CD4-positive, CD25-positive, alpha-beta regulatory T cell (primary cell): ENCODE data around the gene EN1. TPM values are rescaled to one million over a fixed set of nuclear protein-coding genes. Genes with fewer than 3 reads are reported as not detected.

Experiments
- ATAC-seq, 2 donors: fragments of 150-1000 bp; cut with Tn5 transposase; one replicate each; pipeline ENCODE4 v1.10.0; 2021; ENCODE audit warnings: low read depth in 2 of 2, moderate number of reproducible peaks in 2 of 2, moderate library complexity in 1 of 2
- DNase-seq, 3 donors: peaks; one replicate each; pipeline versions ENCODE4 v3.0.0 to v3.0.0-alpha.2; 2012 to 2022; ENCODE audit warnings: mixed read lengths in 1 of 3
- H3K27ac ChIP-seq: one replicate; pipeline ENCODE4 v1.7.0; 2013; ENCODE audit warnings: mild to moderate bottlenecking, low read length; ENCODE audit not compliant: insufficient read depth, poor library complexity, severe bottlenecking
- H3K27me3 ChIP-seq: one replicate; pipeline ENCODE4 v1.7.0; 2013; ENCODE audit warnings: low read length; ENCODE audit not compliant: control insufficient read depth, insufficient read depth
- H3K36me3 ChIP-seq: one replicate; pipeline ENCODE4 v1.7.0; 2013; ENCODE audit warnings: mild to moderate bottlenecking, low read length, moderate library complexity; ENCODE audit not compliant: control insufficient read depth, insufficient read depth
- H3K4me1 ChIP-seq: 2 replicates; pipeline ENCODE4 v1.7.0; 2013; ENCODE audit warnings: mild to moderate bottlenecking, low read length; ENCODE audit not compliant: insufficient read depth, control insufficient read depth, poor library complexity, severe bottlenecking
- H3K4me3 ChIP-seq: one replicate; pipeline ENCODE4 v1.7.0; 2013; ENCODE audit warnings: low read depth, mild to moderate bottlenecking, low read length, moderate library complexity
- H3K9me3 ChIP-seq, 2 experiments: 1 replicate in 1 of 2; 2 replicates in 1 of 2; pipeline ENCODE4 v1.7.0; 2013; ENCODE audit warnings: low read length in 2 of 2, mild to moderate bottlenecking in 1 of 2, moderate library complexity in 1 of 2; ENCODE audit not compliant: control insufficient read depth in 2 of 2
- H3K27ac Mint-ChIP-seq, 3 donors: one replicate each; pipeline ENCODE4 v1.8.0; 2020 to 2022; ENCODE audit warnings: mild to moderate bottlenecking in 3 of 3, mixed read lengths in 3 of 3, moderate library complexity in 2 of 3
- H3K27me3 Mint-ChIP-seq: one replicate; pipeline ENCODE4 v1.8.0; 2022; ENCODE audit warnings: mild to moderate bottlenecking, mixed read lengths
- H3K36me3 Mint-ChIP-seq: one replicate; pipeline ENCODE4 v1.8.0; 2020; ENCODE audit warnings: mixed read lengths
- H3K4me1 Mint-ChIP-seq, 4 donors: one replicate each; pipeline ENCODE4 v1.8.0; 2020 to 2022; ENCODE audit warnings: mixed read lengths in 4 of 4, mild to moderate bottlenecking in 1 of 4
- H3K4me3 Mint-ChIP-seq, 4 donors: one replicate each; pipeline ENCODE4 v1.8.0; 2020 to 2022; ENCODE audit warnings: mild to moderate bottlenecking in 4 of 4, mixed read lengths in 4 of 4, moderate library complexity in 3 of 4
- H3K9me3 Mint-ChIP-seq, 7 donors: one replicate each; pipeline ENCODE4 v1.8.0; 2020 to 2022; ENCODE audit warnings: mixed read lengths in 7 of 7, mild to moderate bottlenecking in 3 of 7, moderate library complexity in 2 of 7
- polyA plus RNA-seq, 4 donors: library from polyadenylated mRNA; unstranded; fragments of 300-500 nt; fragmentation: Illumina TruSeq; gene quantifications; one replicate each; pipeline ENCODE4 v1.2.3, GENCODE V29; 2021
- total RNA-seq: library from RNA; stranded (reverse); gene quantifications from one replicate; pipeline ENCODE4 v1.2.3, GENCODE V29; 2022

The EN1 gene
- total and polyA plus RNA-seq, 5 donors from 2014 or later, result not detected

- no peak overlapping the region for H3K27ac Mint-ChIP-seq
- peaks cover 25% of the 10 kb centered on the region for H3K27me3 Mint-ChIP-seq
- no peak overlapping the region for H3K4me3 Mint-ChIP-seq
- no peaks in the 10 kb centered on the region for H3K36me3 Mint-ChIP-seq
- peaks cover 0 to under 1% (median under 1%) of the 10 kb centered on the region in 4 donors for H3K4me1 Mint-ChIP-seq
- H3K4me1 ChIP-seq, result no peaks in the 10 kb centered on the region
- peaks cover 0 to 4% (median 0%) of the 10 kb centered on the region in 7 donors for H3K9me3 Mint-ChIP-seq
- no peaks in the 10 kb centered on the region for H3K36me3 ChIP-seq
- no peak overlapping the region for H3K27ac ChIP-seq
- ATAC-seq (no peak), DNase-seq (no peak)
- peaks cover 5% of the 10 kb centered on the region for H3K27me3 ChIP-seq
- H3K9me3 ChIP-seq, result no peaks in the 10 kb centered on the region
- H3K4me3 ChIP-seq, result no peak overlapping the region
Observed at GRCh38 chr2:118803012-118803411, 44.4 kb downstream of the EN1 start.

- Histone ChIP-seq H3K36me3 (no peaks in the 10 kb centered on the region), H3K9me3 (no peaks in the 10 kb centered on the region), H3K4me3 (no peak overlapping the region), H3K27ac (no peak overlapping the region), H3K27me3 (peaks cover 5% of the 10 kb centered on the region), H3K4me1 (no peaks in the 10 kb centered on the region)
- ATAC-seq, result no peak
- Mint-ChIP-seq H3K9me3 (peaks cover 0 to 5% (median 0%) of the 10 kb centered on the region in 7 donors), H3K27me3 (peaks cover 12% of the 10 kb centered on the region), H3K36me3 (no peaks in the 10 kb centered on the region), H3K4me1 (no peaks in the 10 kb centered on the region), H3K27ac (no peak overlapping the region), H3K4me3 (no peak overlapping the region)
- no peak for DNase-seq
Observed at GRCh38 chr2:118801151-118801550, 46.3 kb downstream of the EN1 start.

- ATAC-seq (no peak), DNase-seq (no peak)
- H3K36me3 ChIP-seq, result no peaks in the 10 kb centered on the region
- H3K4me3 Mint-ChIP-seq, result no peak overlapping the region
- H3K4me1 ChIP-seq, result no peaks in the 10 kb centered on the region
- H3K36me3 Mint-ChIP-seq, result no peaks in the 10 kb centered on the region
- peaks cover 0 to 4% (median 0%) of the 10 kb centered on the region in 7 donors for H3K9me3 Mint-ChIP-seq
- H3K4me1 Mint-ChIP-seq, result no peaks in the 10 kb centered on the region
- no peak overlapping the region for H3K27ac ChIP-seq
- no peak overlapping the region for H3K27ac Mint-ChIP-seq
- H3K27me3 Mint-ChIP-seq, result peaks cover 9% of the 10 kb centered on the region
- peaks cover 5% of the 10 kb centered on the region for H3K27me3 ChIP-seq
- no peaks in the 10 kb centered on the region for H3K9me3 ChIP-seq
- H3K4me3 ChIP-seq, result no peak overlapping the region
Observed at GRCh38 chr2:118800736-118801135, 46.7 kb downstream of the EN1 start.

- H3K9me3 ChIP-seq, result no peaks in the 10 kb centered on the region
- peaks cover 3% of the 10 kb centered on the region for H3K27me3 ChIP-seq
- H3K4me3 ChIP-seq, result no peak overlapping the region
- Mint-ChIP-seq H3K27ac (no peak overlapping the region), H3K36me3 (no peaks in the 10 kb centered on the region), H3K4me1 (no peaks in the 10 kb centered on the region), H3K27me3 (no peaks in the 10 kb centered on the region), H3K4me3 (no peak overlapping the region), H3K9me3 (peaks cover 0 to 6% (median 0%) of the 10 kb centered on the region in 7 donors)
- DNase-seq, result no peak
- no peaks in the 10 kb centered on the region for H3K4me1 ChIP-seq
- no peak for ATAC-seq
- H3K27ac ChIP-seq, result no peak overlapping the region
- H3K36me3 ChIP-seq, result no peaks in the 10 kb centered on the region
Observed at GRCh38 chr2:118794546-118794945, 52.9 kb downstream of the EN1 start.

Other genes starting within 250 kb of the EN1 start
- gene MARCO, start 94.5 kb upstream of the EN1 start, total RNA-seq, result not detected
- gene MARCO, start 94.5 kb upstream of the EN1 start, polyA plus RNA-seq, result not detected